WTC11 (cell line): ENCODE measurements around the gene PRKAR2B. TPM values are rescaled to one million over a fixed set of nuclear protein-coding genes. Genes with fewer than 3 reads are reported as not detected.

Source experiments
- ATAC-seq: fragments of 200-7000 bp; cut with Tn5 transposase; 2 replicates; pipeline ENCODE4 v1.10.0; 2021; ENCODE audit warnings: mild to moderate bottlenecking, moderate library complexity
- CTCF ChIA-PET: fragments of 300-600 bp; sonication (Branson Sonifier 250); formaldehyde crosslinking; loops from one replicate; lab custom pipeline; 2021; ENCODE audit warnings: antibody characterized with exemption; lab: Charles Lee
- POLR2A ChIA-PET: fragments of 350-600 bp; sonication (Branson Sonifier 250); formaldehyde crosslinking; loops from one replicate; lab custom pipeline; 2021; ENCODE audit warnings: antibody characterized with exemption; lab: Charles Lee
- DNase-seq: peaks from one replicate; pipeline ENCODE4 v3.0.0; 2021; ENCODE audit warnings: low spot score
- H3K27ac Mint-ChIP-seq: 2 replicates; pipeline ENCODE4 v1.8.0; 2021; ENCODE audit warnings: mixed read lengths
- H3K27me3 Mint-ChIP-seq: 2 replicates; pipeline ENCODE4 v1.8.0; 2021; ENCODE audit warnings: low read depth, mild to moderate bottlenecking, moderate library complexity, mixed read lengths
- H3K36me3 Mint-ChIP-seq: 2 replicates; pipeline ENCODE4 v1.8.0; 2021; ENCODE audit warnings: mixed read lengths
- H3K4me1 Mint-ChIP-seq: 2 replicates; pipeline ENCODE4 v1.8.0; 2022; ENCODE audit warnings: mixed read lengths
- H3K4me3 Mint-ChIP-seq: 2 replicates; pipeline ENCODE4 v1.8.0; 2021; ENCODE audit warnings: mild to moderate bottlenecking, moderate library complexity, mixed read lengths
- H3K9me3 Mint-ChIP-seq: 2 replicates; pipeline ENCODE4 v1.8.0; 2021; ENCODE audit warnings: mixed read lengths
- ATF1 ChIP-seq: sonication (generic); formaldehyde crosslinking; IDR thresholded peaks from 2 replicates; pipeline ENCODE4 v1.8.1; 2023; ENCODE audit warnings: mild to moderate bottlenecking, moderate library complexity, missing genetic modification reagents
- CBFB ChIP-seq: sonication (generic); formaldehyde crosslinking; IDR thresholded peaks from 2 replicates; pipeline ENCODE4 v1.8.1; 2022; ENCODE audit warnings: mild to moderate bottlenecking, low read depth, missing genetic modification reagents
- CREB1 ChIP-seq: sonication (generic); formaldehyde crosslinking; IDR thresholded peaks from 2 replicates; pipeline ENCODE4 v1.8.0; 2023; ENCODE audit warnings: mild to moderate bottlenecking, missing genetic modification reagents
- E2F4 ChIP-seq: sonication (generic); formaldehyde crosslinking; IDR thresholded peaks from 2 replicates; pipeline ENCODE4 v1.8.1; 2022; ENCODE audit warnings: low read depth, mild to moderate bottlenecking, moderate library complexity, missing genetic modification reagents, borderline replicate concordance
- FOXJ3 ChIP-seq: sonication (generic); formaldehyde crosslinking; IDR thresholded peaks from 2 replicates; pipeline ENCODE4 v1.9.0; 2021; ENCODE audit warnings: missing genetic modification reagents, mild to moderate bottlenecking, borderline replicate concordance
- FOXP1 ChIP-seq: sonication (generic); formaldehyde crosslinking; IDR thresholded peaks from 2 replicates; pipeline ENCODE4 v1.8.0; 2022; ENCODE audit warnings: missing genetic modification reagents, mild to moderate bottlenecking, moderate library complexity, borderline replicate concordance
- GRHL2 ChIP-seq: fragments of 250-450 bp; sonication (Bioruptor Pico); IDR thresholded peaks from 2 replicates; pipeline ENCODE4 v1.8.0; 2022; ENCODE audit warnings: mild to moderate bottlenecking, moderate library complexity; ENCODE audit not compliant: insufficient replicate concordance, severe bottlenecking
- JUN ChIP-seq: sonication (generic); formaldehyde crosslinking; IDR thresholded peaks from 2 replicates; pipeline ENCODE4 v1.8.0; 2023; ENCODE audit warnings: mild to moderate bottlenecking, missing genetic modification reagents
- MLX ChIP-seq: sonication (generic); formaldehyde crosslinking; IDR thresholded peaks from 2 replicates; pipeline ENCODE4 v1.8.1; 2023; ENCODE audit warnings: mild to moderate bottlenecking, missing genetic modification reagents, moderate library complexity
- NR2C2 ChIP-seq: sonication (generic); formaldehyde crosslinking; IDR thresholded peaks from 2 replicates; pipeline ENCODE4 v1.8.0; 2022; ENCODE audit warnings: mild to moderate bottlenecking, missing genetic modification reagents
- SMAD4 ChIP-seq: sonication (generic); formaldehyde crosslinking; IDR thresholded peaks from 2 replicates; pipeline ENCODE4 v1.8.0; 2022; ENCODE audit warnings: mild to moderate bottlenecking, missing genetic modification reagents
- ZBTB21 ChIP-seq: sonication (generic); formaldehyde crosslinking; IDR thresholded peaks from 2 replicates; pipeline ENCODE4 v1.8.1; 2023; ENCODE audit warnings: mild to moderate bottlenecking, missing genetic modification reagents, borderline replicate concordance
- ZBTB43 ChIP-seq: sonication (generic); formaldehyde crosslinking; IDR thresholded peaks from 2 replicates; pipeline ENCODE4 v1.8.1; 2023; ENCODE audit warnings: mild to moderate bottlenecking, missing genetic modification reagents
- ZNF138 ChIP-seq: sonication (generic); formaldehyde crosslinking; conservative IDR thresholded peaks from 2 replicates; pipeline ENCODE4 v1.8.1; 2022; ENCODE audit warnings: mild to moderate bottlenecking, moderate library complexity, missing genetic modification reagents
- ZNF232 ChIP-seq: sonication (generic); formaldehyde crosslinking; IDR thresholded peaks from 2 replicates; pipeline ENCODE4 v1.8.0; 2022; ENCODE audit warnings: mild to moderate bottlenecking, missing genetic modification reagents
- ZNF263 ChIP-seq: sonication (generic); formaldehyde crosslinking; IDR thresholded peaks from 2 replicates; pipeline ENCODE4 v1.8.1; 2022; ENCODE audit warnings: low read depth, mild to moderate bottlenecking, moderate library complexity, missing genetic modification reagents
- ZNF317 ChIP-seq: sonication (generic); formaldehyde crosslinking; IDR thresholded peaks from 2 replicates; pipeline ENCODE4 v1.8.1; 2023; ENCODE audit warnings: low read depth, mild to moderate bottlenecking, moderate library complexity, missing genetic modification reagents, borderline replicate concordance
- ZNF532 ChIP-seq: fragments of 250-450 bp; sonication (Bioruptor Pico); IDR thresholded peaks from 2 replicates; pipeline ENCODE4 v1.9.0; 2021; ENCODE audit warnings: mild to moderate bottlenecking, borderline replicate concordance
- total RNA-seq: library from RNA; stranded (reverse); gene quantifications from 3 replicates; pipeline ENCODE4 v1.2.3, GENCODE V29; 2021
- TF ChIP-seq, protein P1 (sequence below): sonication (generic); formaldehyde crosslinking; IDR thresholded peaks from 2 replicates; pipeline ENCODE4 v1.8.1; 2022; ENCODE audit warnings: mild to moderate bottlenecking, moderate library complexity, missing genetic modification reagents
- TF ChIP-seq, protein P2 (sequence below): sonication (generic); formaldehyde crosslinking; IDR thresholded peaks from 2 replicates; pipeline ENCODE4 v1.8.0; 2023; ENCODE audit warnings: missing genetic modification reagents, mild to moderate bottlenecking, borderline replicate concordance
- TF ChIP-seq, protein P3 (sequence below): sonication (generic); formaldehyde crosslinking; IDR thresholded peaks from 2 replicates; pipeline ENCODE4 v1.8.0; 2023; ENCODE audit warnings: missing genetic modification reagents

The PRKAR2B gene
- total RNA-seq, 1 experiment from 2014 or later = 29.6 TPM

DNA sequence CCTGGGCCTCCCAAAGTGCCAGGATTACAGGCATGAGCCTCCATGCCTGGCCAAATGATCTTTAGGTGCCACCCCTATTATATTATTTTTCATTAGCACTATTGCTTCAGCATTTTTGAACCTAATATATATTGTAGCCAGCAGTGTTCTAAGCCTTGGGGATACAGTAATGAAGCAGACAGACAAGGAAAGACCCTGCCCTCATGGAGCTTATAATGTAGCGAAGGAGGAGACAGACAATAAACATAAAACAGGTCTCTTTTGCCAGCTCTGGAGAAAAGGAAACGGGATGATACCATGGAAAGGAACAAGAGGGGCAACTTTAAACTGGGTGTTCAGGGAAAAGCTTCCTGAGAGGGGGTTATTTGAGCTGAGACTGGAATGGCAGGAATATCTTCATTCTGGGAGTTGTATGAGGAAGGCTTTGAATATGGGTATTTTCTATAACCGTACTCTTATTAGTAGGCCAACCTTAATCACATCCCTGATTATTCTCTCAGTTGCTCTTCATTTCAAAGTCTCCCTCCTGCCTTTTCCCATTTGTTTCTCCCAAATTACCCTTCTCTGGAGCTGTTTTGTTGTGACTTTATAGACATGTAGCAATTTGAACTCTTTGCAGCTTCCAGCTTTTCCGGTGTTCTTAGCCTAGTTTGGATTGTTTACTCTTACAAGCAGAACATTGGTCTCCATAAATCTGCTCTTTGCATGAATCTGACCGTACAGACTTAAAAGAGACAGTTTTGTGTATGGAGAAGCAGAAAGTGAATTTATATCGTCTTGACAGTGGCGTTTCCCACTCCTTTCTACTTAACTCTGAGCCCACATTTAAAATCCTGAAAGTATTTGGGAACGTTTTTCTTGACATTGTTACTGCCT lies 19.0 kb downstream of the PRKAR2B start:
- Mint-ChIP-seq H3K4me3 (no peak overlapping the region), H3K27me3 (no peaks in the 10 kb centered on the region), H3K36me3 (no peaks in the 10 kb centered on the region), H3K9me3 (no peaks in the 10 kb centered on the region), H3K4me1 (peaks cover 38% of the 10 kb centered on the region), H3K27ac (no peak overlapping the region)
- no peak for ATAC-seq
- POLR2A ChIA-PET = no interaction called here
- CTCF ChIA-PET = interaction anchor here (1.3 to 1.5 kb wide), 2 partner anchors 15 to 84 kb away, joined by 3 to 5 read pairs; no protein-coding TSS in a partner anchor
- TF ChIP-seq ZNF532 (no peak), NR2C2 (CRISPR knock-in tag) (no peak), ZNF138 (CRISPR knock-in tag) (no peak), MLX (no peak), FOXP1 (no peak), JUN (no peak), FOXJ3 (CRISPR knock-in tag) (no peak), CBFB (no peak), ZNF232 (CRISPR knock-in tag) (no peak), ATF1 (CRISPR knock-in tag) (no peak), GRHL2 (CRISPR knock-in tag) (no peak)
- TF ChIP-seq, protein P1, sequence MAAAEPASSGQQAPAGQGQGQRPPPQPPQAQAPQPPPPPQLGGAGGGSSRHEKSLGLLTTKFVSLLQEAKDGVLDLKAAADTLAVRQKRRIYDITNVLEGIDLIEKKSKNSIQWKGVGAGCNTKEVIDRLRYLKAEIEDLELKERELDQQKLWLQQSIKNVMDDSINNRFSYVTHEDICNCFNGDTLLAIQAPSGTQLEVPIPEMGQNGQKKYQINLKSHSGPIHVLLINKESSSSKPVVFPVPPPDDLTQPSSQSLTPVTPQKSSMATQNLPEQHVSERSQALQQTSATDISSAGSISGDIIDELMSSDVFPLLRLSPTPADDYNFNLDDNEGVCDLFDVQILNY = no peak
- TF ChIP-seq, protein P2, sequence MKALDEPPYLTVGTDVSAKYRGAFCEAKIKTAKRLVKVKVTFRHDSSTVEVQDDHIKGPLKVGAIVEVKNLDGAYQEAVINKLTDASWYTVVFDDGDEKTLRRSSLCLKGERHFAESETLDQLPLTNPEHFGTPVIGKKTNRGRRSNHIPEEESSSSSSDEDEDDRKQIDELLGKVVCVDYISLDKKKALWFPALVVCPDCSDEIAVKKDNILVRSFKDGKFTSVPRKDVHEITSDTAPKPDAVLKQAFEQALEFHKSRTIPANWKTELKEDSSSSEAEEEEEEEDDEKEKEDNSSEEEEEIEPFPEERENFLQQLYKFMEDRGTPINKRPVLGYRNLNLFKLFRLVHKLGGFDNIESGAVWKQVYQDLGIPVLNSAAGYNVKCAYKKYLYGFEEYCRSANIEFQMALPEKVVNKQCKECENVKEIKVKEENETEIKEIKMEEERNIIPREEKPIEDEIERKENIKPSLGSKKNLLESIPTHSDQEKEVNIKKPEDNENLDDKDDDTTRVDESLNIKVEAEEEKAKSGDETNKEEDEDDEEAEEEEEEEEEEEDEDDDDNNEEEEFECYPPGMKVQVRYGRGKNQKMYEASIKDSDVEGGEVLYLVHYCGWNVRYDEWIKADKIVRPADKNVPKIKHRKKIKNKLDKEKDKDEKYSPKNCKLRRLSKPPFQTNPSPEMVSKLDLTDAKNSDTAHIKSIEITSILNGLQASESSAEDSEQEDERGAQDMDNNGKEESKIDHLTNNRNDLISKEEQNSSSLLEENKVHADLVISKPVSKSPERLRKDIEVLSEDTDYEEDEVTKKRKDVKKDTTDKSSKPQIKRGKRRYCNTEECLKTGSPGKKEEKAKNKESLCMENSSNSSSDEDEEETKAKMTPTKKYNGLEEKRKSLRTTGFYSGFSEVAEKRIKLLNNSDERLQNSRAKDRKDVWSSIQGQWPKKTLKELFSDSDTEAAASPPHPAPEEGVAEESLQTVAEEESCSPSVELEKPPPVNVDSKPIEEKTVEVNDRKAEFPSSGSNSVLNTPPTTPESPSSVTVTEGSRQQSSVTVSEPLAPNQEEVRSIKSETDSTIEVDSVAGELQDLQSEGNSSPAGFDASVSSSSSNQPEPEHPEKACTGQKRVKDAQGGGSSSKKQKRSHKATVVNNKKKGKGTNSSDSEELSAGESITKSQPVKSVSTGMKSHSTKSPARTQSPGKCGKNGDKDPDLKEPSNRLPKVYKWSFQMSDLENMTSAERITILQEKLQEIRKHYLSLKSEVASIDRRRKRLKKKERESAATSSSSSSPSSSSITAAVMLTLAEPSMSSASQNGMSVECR (CRISPR knock-in tag) = no peak
- DNase-seq = no peak

GRCh38 chr7:107064255-107064654 lies 19.8 kb downstream of the PRKAR2B start:
- CTCF ChIA-PET = interaction anchor here (1.3 kb wide), 1 partner anchor 15 kb away, joined by 3 read pairs; no protein-coding TSS in a partner anchor
- no peak for DNase-seq
- TF ChIP-seq, protein P3, sequence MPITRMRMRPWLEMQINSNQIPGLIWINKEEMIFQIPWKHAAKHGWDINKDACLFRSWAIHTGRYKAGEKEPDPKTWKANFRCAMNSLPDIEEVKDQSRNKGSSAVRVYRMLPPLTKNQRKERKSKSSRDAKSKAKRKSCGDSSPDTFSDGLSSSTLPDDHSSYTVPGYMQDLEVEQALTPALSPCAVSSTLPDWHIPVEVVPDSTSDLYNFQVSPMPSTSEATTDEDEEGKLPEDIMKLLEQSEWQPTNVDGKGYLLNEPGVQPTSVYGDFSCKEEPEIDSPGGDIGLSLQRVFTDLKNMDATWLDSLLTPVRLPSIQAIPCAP = no peak
- TF ChIP-seq CREB1 (no peak), ZNF138 (CRISPR knock-in tag) (no peak), NR2C2 (CRISPR knock-in tag) (no peak), SMAD4 (no peak), E2F4 (CRISPR knock-in tag) (no peak), ZNF317 (CRISPR knock-in tag) (no peak), ZBTB43 (no peak), ZNF263 (CRISPR knock-in tag) (no peak), ZBTB21 (no peak)

More at GRCh38 chr7:107064255-107064654, 19.8 kb downstream of the PRKAR2B start:
- H3K27ac Mint-ChIP-seq = no peak overlapping the region
- no peaks in the 10 kb centered on the region for H3K27me3 Mint-ChIP-seq
- no peak overlapping the region for H3K4me3 Mint-ChIP-seq
- H3K9me3 Mint-ChIP-seq = no peaks in the 10 kb centered on the region
- POLR2A ChIA-PET = no interaction called here
- peaks cover 45% of the 10 kb centered on the region for H3K4me1 Mint-ChIP-seq
- no peaks in the 10 kb centered on the region for H3K36me3 Mint-ChIP-seq
- ATAC-seq = no peak
